ENCODE data around the gene NPAS3.

GRCh38 chr14:32985866-32986265, 47.2 kb downstream of the NPAS3 start:
- no peak for TF ChIP-seq EZH2 (IDR thresholded peaks at IDR 0.05; ENCODE audit: borderline replicate concordance, low read depth, low read length, severe bottlenecking)
- no peak for TF ChIP-seq CTCF (IDR thresholded peaks at IDR 0.05; ENCODE audit: extremely low read depth in 1 of 2, insufficient read depth in 1 of 2, low read depth in 1 of 2, low read length in 2 of 2)
- TF ChIP-seq POLR2A (IDR thresholded peaks at IDR 0.05; ENCODE audit: low read depth, low read length): no peak

Measured in endothelial cell of umbilical vein (primary cell).